ENCODE data around the gene TTC31.

The TTC31 gene

DNA sequence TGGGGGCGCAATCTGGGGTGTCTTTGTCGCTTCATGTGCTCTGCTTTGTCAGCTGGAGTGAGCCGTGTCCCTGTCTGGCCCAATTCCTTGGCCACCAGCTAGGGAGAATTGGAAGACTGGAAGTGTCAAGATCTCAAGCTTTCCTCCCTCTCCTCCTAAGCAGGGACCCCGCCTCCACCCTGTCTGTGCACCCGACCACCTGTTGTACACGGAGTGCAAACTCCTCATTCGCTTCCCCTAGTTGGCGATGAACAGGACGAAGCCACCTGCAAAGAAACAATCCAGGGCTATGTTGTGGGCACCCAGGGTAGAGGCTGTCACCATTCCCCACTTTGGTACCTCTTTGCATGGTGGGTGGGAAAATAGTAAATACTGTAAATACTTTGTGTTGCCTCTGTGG is 44.9 kb downstream of the TTC31 start:
- DNase-seq, result no peak

DNA sequence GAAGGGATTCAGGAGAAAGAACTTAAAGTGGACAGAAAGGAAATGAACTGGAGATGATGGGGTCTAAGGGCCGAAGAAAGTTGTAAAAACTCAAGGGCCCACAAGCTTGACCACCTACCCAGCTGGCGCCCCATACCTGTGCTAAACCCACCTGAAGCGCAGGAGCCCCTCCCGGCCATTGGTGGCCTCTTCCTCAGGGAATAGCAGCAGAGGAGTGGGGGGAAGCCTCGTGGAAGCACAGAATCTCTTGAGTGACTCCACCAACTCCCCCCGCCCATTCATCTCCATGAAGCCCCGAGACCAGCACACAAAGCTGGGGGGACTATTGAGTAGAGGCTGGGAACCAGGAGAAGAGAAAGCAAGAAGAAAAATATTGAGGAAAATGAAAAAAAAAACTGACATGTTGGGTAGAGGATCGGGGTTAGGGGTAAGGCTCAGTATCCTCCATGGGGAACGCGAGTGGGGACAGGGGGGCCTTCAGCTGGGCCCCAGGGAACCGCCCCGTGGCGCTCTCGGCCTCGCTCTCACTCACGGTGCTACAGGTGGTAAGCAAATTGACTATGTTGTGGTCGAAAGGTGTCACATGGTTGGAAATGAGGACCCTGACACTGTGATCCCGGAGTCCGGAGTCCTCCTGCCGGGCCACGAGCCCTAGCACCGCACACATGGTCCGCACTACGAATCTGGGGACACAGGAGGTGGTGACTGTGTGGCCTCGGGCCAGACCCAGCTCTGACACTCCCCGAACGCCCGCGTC is 45.9 kb downstream of the TTC31 start:
- DNase-seq, result no peak

DNA sequence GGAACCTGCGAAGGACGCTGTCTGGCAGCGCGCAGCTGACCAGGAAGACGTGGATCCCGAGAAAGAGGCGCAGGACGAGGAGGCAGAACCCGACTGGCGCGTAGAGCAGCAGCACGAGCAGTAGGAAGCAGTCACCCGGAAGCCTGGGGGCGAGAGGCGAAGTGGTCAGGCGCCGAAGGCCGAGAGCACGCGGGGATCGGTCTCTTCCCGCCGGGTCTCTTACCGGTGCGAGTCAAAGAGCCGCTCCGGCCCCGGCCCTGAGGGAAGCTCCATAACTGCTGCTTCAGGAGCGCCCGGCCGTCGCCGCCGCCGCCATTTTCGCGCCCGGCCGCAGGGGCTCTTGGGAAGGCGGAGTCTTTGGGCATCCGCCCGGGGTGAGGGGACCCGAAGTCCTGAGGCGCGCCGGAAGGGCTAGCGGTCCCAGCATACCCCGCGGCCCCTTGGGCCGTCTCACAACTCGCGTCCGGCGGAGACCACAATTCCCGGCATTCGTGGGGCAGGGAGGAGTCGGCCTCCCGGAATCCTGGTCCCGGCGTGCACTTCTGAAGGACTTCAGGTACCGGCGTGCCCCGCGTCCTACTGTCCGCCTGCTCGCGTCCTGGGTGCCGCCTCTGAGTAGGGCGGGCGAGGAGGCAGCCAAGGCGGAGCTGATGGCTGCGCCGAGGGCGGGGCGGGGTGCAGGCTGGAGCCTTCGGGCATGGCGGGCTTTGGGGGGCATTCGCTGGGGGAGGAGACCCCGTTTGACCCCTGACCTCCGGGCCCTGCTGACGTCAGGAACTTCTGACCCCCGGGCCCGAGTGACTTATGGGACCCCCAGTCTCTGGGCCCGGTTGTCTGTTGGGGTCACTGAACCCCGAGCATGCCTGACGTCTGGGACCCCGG is 46.7 kb downstream of the TTC31 start, which contains the start of the genes AUP1 and HTRA2:
Gene AUP1, minus strand, starts transcription at position 350 of the 882 bp plus-strand sequence. Its CDS starts 77 bp downstream, at position 273.
Gene HTRA2, plus strand, starts transcription at position 577 of the 882 bp plus-strand sequence. Its CDS starts 74 bp downstream, at position 651.
- peak; percentile 84 for DNase-seq

DNA sequence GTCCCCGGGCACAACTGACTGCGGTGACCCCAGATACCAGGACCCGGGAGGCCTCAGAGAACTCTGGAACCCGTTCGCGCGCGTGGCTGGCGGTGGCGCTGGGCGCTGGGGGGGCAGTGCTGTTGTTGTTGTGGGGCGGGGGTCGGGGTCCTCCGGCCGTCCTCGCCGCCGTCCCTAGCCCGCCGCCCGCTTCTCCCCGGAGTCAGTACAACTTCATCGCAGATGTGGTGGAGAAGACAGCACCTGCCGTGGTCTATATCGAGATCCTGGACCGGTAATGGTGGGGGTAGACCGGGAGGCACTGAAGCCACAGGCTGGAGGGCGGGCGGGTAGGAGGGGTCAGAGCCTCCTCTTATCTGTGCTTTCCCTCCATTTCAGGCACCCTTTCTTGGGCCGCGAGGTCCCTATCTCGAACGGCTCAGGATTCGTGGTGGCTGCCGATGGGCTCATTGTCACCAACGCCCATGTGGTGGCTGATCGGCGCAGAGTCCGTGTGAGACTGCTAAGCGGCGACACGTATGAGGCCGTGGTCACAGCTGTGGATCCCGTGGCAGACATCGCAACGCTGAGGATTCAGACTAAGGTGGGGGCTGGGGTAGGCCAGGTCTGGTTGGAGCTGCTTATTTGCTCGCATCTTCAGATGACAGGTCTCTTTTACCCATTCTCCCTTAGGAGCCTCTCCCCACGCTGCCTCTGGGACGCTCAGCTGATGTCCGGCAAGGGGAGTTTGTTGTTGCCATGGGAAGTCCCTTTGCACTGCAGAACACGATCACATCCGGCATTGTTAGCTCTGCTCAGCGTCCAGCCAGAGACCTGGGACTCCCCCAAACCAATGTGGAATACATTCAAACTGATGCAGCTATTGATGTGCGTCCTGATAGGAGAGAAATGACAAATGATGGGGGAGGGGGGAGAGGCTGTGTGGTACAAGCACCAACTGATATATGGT is 47.6 kb downstream of the TTC31 start:
- peak; percentile 63 for DNase-seq

DNA sequence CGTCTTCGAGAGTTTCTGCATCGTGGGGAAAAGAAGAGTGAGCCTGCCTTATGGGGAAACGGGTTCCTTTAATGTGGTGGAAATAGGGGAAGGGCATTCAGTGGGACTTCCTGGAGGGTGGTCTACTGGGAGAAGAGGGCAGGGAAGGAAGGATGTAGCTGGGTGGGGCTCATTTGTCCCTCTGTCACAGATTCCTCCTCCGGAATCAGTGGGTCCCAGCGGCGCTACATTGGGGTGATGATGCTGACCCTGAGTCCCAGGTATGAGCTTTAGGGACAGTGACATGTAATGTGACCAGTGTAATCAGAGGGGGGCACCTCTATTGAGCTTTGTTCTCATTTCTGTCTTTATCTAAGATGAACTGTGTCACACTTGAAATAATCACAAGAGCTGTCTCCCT is 48.8 kb downstream of the TTC31 start:
- DNase-seq, result no peak

DNA sequence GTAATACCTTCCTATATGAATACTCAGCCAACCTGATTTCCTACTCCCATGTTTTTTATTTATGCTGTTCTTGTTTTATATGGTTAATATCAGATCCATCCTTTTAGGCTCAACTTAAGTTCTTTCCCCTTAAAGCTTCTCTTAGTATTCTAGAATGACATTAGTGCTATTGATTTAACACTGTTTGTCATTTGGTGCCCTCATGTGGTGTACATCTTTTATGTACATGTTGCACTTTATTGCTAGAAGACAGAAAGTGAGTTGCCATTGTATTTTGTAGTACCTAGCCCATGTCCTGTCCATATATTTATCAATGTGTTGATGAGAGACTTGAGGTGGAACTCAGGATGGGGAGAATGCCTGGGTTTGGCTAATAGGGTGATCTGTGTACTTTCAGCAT is 49.3 kb downstream of the TTC31 start:
- DNase-seq, result no peak

DNA sequence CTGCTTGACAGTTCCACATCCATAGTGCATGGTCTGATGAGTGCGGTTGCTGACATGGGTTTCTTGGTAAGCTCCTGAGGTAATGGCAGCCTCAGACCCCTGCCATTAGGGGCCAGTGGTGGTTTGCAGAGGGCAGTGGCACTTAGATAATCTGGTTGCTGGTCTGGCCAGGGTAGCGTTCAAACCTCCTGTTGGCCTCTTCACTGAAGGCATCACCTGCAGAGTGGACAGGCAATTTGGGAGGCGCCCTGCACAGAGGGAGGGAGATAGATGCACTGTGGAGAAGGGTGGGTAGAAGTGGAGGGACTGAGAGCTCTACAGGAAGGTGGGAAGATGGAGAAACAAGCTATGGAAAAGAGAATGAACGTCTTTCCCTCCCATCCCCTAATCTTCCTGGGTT is 50.6 kb downstream of the TTC31 start:
- DNase-seq, result no peak

DNA sequence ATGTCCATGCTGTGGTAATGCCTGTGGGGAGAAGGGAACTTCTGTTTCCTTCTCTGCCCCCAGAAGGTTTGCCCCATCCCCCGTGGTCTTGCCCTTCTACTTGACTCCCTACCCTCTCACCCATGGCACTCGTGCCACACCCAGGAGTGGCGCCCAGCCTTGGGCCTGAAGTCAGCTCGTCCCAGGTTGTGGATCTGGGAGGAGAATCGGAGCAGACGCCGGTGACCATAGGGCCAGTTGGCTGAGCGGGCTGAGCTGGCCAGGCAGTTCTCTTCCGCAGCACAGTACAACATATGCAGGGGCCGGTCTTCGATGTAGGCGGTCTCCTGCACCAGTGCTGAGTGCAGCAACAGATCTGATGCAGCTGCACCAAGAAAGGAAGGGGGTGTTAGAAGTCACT is 51.5 kb downstream of the TTC31 start:
- DNase-seq, result no peak

DNA sequence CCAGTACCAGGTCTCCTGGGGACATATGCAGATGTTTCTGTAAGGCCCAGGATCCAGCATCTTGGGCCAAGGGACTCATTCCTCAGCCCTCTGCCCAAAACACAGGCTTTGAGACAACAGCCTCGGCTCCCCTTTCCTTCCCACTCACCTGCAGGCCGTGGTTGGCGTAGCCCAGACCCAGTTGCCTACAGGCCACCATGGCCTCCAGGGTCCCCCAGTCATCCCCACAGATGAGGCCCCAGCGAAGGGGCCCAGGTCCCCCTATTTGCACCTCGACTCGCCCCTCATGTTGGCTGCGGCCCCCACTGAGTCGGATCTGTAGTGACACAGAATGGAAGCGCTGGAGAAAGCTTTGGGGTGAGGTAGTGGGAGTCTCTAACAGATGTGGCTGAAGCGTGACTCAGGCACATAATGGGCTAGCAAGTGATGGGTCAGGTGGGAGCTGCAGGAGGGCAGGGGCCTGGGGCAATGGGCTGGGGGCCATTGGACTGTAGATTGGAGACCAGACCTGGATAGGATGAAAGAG is 52.6 kb downstream of the TTC31 start:
- no peak for DNase-seq

DNA sequence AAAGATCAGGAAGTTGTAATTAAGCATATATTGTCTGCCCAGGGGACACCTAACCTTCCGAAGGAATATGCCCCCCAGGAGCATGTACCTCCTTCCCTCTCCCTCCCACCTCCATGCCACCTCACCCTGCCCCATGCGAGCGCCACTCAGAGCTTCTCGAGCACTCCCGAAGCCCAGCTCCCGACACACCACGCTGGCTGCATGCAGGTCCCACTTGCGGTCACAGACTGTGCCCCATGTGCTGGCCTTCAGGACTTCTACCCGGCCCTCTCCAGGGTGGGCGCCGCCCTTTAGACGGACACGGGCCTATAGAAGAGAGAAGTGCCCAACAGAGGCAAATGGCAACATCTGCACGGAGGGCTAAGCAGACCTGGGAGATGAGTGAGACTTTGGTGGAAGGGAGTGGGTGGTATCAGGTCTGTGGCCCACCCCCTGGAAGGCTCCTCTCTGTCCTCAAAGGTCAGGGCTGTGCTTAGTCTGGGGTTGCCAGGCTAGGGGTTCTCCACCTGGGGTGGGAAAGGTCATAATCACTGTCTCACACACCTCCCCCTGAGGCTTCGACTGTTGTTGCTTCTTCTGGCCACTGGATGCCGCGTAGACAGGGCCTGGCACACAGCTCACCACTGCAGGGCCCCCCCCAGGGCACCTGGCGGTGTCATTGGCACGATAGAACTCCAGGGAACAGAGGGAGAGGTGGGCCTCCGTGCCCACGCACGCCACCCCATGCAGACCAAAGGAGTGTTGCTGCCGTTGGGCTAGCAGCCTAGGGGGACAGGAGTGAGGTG is 53.5 kb downstream of the TTC31 start:
- DNase-seq, result no peak

DNA sequence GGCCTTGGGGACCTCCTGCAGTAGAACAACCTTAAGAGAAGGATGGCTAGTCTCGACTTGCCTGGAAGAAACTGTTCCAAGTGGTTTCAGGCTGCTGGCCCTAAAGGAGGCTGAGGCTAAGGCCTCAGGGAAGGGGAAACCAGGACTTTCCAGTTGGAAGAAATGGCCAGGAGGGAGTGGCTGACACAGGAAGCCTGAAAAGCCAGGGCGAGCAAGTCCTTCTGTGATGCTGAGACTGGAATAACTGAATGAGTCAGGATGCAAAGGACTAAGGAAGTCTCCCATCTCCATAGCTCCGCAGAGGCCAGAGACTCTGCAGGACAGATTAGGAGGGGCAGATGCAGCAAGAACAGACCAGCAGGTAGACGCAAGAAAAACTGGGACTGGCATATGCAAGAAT is 54.3 kb downstream of the TTC31 start:
- no peak for DNase-seq

DNA sequence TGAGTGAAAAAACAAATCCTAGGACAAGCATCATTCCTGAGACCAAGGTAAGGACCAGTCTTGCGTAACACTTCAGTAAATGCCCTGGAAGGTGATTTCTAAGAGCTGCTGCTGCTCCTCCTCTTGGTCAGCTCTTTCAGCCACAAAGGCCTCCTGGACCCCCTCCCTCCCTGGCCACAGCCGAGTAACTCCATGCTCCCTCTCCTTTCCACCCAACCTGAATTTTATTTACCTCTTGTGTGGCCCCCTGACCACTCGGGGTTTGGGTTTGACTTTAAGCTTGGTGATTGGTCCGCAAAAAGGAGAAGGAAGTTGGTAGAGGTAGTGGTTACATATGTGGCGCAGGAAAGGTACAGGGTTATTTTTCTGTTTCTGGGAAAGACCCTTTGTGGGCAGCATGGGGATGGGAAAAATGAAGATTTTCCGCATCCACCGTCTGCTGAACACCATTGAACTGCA is 56.0 kb downstream of the TTC31 start:
- no peak for DNase-seq

DNA sequence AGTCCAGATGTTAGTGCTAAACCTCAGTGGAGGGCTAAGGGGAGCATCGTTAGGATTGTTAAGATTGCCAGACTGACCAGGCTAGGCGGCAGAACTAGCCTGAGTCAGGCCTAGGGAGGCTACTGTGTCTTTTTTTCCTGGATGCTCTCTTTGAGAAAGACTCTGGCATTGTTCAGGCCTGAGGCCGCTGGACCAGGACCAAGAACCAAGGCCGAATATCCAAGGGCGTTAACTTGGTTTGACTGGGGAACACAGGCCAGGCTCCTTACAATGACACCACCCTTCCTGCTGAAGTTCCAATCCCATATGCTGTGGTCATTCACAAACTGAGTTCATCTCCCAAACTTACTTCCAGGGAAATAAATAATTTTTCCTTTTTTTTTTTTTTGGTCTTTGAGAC is 57.4 kb downstream of the TTC31 start:
- no peak for DNase-seq

DNA sequence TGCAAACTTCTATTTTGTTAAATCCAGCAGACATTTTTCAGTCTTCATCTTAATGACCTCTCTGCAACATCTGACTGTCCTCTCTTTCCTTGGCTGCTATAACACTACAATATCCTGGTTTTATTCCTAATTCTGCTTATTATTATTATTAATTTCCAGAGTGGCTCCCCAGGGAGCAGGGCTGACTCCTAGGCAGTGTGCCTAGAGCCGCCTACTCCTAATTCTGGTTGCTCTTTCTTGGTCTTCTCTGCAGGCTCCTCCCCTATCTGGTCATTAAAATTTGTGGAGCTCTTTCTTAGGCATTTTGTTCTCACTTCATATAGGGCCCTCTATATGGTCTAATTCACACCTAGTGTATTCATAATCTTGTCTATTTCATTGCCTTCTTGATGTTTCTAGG is 60.1 kb downstream of the TTC31 start:
- DNase-seq, result no peak
